ENCODE results near the gene HK3.

GRCh38 chr5:176906126-176906525, 7.0 kb upstream of the HK3 start:
- no peak for TF ChIP-seq POLR2AphosphoS5 (IDR thresholded peaks at IDR 0.05)
- TF ChIP-seq CTCF (IDR thresholded peaks at IDR 0.05), result no peak

Data from prostate gland (tissue), 2 donors.